ENCODE data around the gene ATXN3L. TPM values are rescaled to one million over a fixed set of nuclear protein-coding genes. Genes with fewer than 3 reads are reported as not detected.

Gene ATXN3L
- total RNA-seq, 5 donors from 2014 or later (not counting 1 experiment from before 2014, with no cell fraction given) = not detected

- Mint-ChIP-seq H3K4me3 (no peak overlapping the region), H3K27ac (no peak overlapping the region), H3K4me1 (no peaks in the 10 kb centered on the region), H3K9me3 (no peaks in the 10 kb centered on the region), H3K36me3 (no peaks in the 10 kb centered on the region), H3K27me3 (peaks cover 0 to 21% of the 10 kb centered on the region in 2 donors)
- CTCF ChIA-PET = interaction anchor here (0.6 to 0.7 kb wide), 2 partner anchors 147 to 189 kb away, joined by 3 read pairs; no protein-coding TSS in a partner anchor
- Histone ChIP-seq H3K9me3 (no peaks in the 10 kb centered on the region), H3K27me3 (replicated peaks in 1 of 2; ENCODE audit: control insufficient read depth in 2 of 2, extremely low read depth in 1 of 2, insufficient read depth in 2 of 2, low read length in 1 of 2) (no peaks in the 10 kb centered on the region), H3K4me1 (ENCODE audit: control insufficient read depth in 1 of 2, extremely low read depth in 1 of 2, insufficient read depth in 2 of 2, low read length in 2 of 2) (no peaks in the 10 kb centered on the region), H3K27ac (ENCODE audit: low read length) (no peak overlapping the region), H3K4me3 (ENCODE audit: control insufficient read depth in 1 of 2, extremely low read depth in 1 of 2, low read length in 1 of 2) (no peak overlapping the region), H3K36me3 (ENCODE audit: control insufficient read depth in 2 of 2, extremely low read depth in 1 of 2, insufficient read depth in 1 of 2, low read length in 1 of 2) (no peaks in the 10 kb centered on the region)
- no peak for ATAC-seq (replicated peaks in 1 of 4)
- no peak for DNase-seq
- 80% methylated on average over 3 of the region's 10 CpGs for WGBS (ENCODE audit: insufficient coverage)
- POLR2A ChIA-PET = no interaction called here
Observed at GRCh38 chrX:13340182-13340791, 20.4 kb upstream of the ATXN3L start.

GRCh38 chrX:13339607-13340006 lies 19.8 kb upstream of the ATXN3L start:
- Mint-ChIP-seq H3K36me3 (no peaks in the 10 kb centered on the region), H3K27ac (no peak overlapping the region), H3K9me3 (no peaks in the 10 kb centered on the region), H3K4me3 (no peak overlapping the region), H3K27me3 (peaks cover 0 to 21% of the 10 kb centered on the region in 2 donors), H3K4me1 (no peaks in the 10 kb centered on the region)
- ChIA-PET CTCF (no interaction called here), POLR2A (no interaction called here)
- no peaks in the 10 kb centered on the region for H3K36me3 ChIP-seq (ENCODE audit: control insufficient read depth in 2 of 2, extremely low read depth in 1 of 2, insufficient read depth in 1 of 2, low read length in 1 of 2)
- no CpG with 5 or more reads among the region's 3 CpGs for WGBS (ENCODE audit: insufficient coverage)
- no peaks in the 10 kb centered on the region for H3K27me3 ChIP-seq (replicated peaks in 1 of 2; ENCODE audit: control insufficient read depth in 2 of 2, extremely low read depth in 1 of 2, insufficient read depth in 2 of 2, low read length in 1 of 2)
- DNase-seq (no peak), ATAC-seq (replicated peaks in 1 of 4) (no peak)
- H3K4me3 ChIP-seq (ENCODE audit: control insufficient read depth in 1 of 2, extremely low read depth in 1 of 2, low read length in 1 of 2) = no peak overlapping the region
- no peak overlapping the region for H3K27ac ChIP-seq (ENCODE audit: low read length)
- no peaks in the 10 kb centered on the region for H3K9me3 ChIP-seq
- H3K4me1 ChIP-seq (ENCODE audit: control insufficient read depth in 1 of 2, extremely low read depth in 1 of 2, insufficient read depth in 2 of 2, low read length in 2 of 2) = no peaks in the 10 kb centered on the region

GRCh38 chrX:13338996-13339515 lies 19.2 kb upstream of the ATXN3L start:
- H3K27me3 ChIP-seq (replicated peaks in 1 of 2; ENCODE audit: control insufficient read depth in 2 of 2, extremely low read depth in 1 of 2, insufficient read depth in 2 of 2, low read length in 1 of 2) = no peaks in the 10 kb centered on the region
- H3K27ac Mint-ChIP-seq = no peak overlapping the region
- no peaks in the 10 kb centered on the region for H3K36me3 ChIP-seq (ENCODE audit: control insufficient read depth in 2 of 2, extremely low read depth in 1 of 2, insufficient read depth in 1 of 2, low read length in 1 of 2)
- POLR2A ChIA-PET = no interaction called here
- CTCF ChIA-PET = no interaction called here
- no peaks in the 10 kb centered on the region for H3K4me1 ChIP-seq (ENCODE audit: control insufficient read depth in 1 of 2, extremely low read depth in 1 of 2, insufficient read depth in 2 of 2, low read length in 2 of 2)
- no peak overlapping the region for H3K27ac ChIP-seq (ENCODE audit: low read length)
- peaks cover 0 to 25% of the 10 kb centered on the region in 2 donors for H3K27me3 Mint-ChIP-seq
- no peak overlapping the region for H3K4me3 Mint-ChIP-seq
- no peaks in the 10 kb centered on the region for H3K9me3 Mint-ChIP-seq
- peaks cover 0 to 2% (median 0%) of the 10 kb centered on the region in 3 donors for H3K4me1 Mint-ChIP-seq
- DNase-seq (no peak), ATAC-seq (replicated peaks in 1 of 4) (no peak)
- H3K36me3 Mint-ChIP-seq = no peaks in the 10 kb centered on the region
- no CpG with 5 or more reads among the region's 3 CpGs for WGBS (ENCODE audit: insufficient coverage)
- H3K4me3 ChIP-seq (ENCODE audit: control insufficient read depth in 1 of 2, extremely low read depth in 1 of 2, low read length in 1 of 2) = no peak overlapping the region
- no peaks in the 10 kb centered on the region for H3K9me3 ChIP-seq

- no peak overlapping the region for H3K4me3 ChIP-seq (ENCODE audit: control insufficient read depth in 1 of 2, extremely low read depth in 1 of 2, low read length in 1 of 2)
- peaks cover 0 to 2% (median 0%) of the 10 kb centered on the region in 3 donors for H3K4me1 Mint-ChIP-seq
- no peaks in the 10 kb centered on the region for H3K27me3 ChIP-seq (replicated peaks in 1 of 2; ENCODE audit: control insufficient read depth in 2 of 2, extremely low read depth in 1 of 2, insufficient read depth in 2 of 2, low read length in 1 of 2)
- ChIA-PET CTCF (no interaction called here), POLR2A (no interaction called here)
- no peak overlapping the region for H3K4me3 Mint-ChIP-seq
- no peak overlapping the region for H3K27ac ChIP-seq (ENCODE audit: low read length)
- H3K27ac Mint-ChIP-seq = no peak overlapping the region
- H3K4me1 ChIP-seq (ENCODE audit: control insufficient read depth in 1 of 2, extremely low read depth in 1 of 2, insufficient read depth in 2 of 2, low read length in 2 of 2) = no peaks in the 10 kb centered on the region
- no peaks in the 10 kb centered on the region for H3K36me3 Mint-ChIP-seq
- no CpG with 5 or more reads among the region's 6 CpGs for WGBS (ENCODE audit: insufficient coverage)
- ATAC-seq (replicated peaks in 1 of 4) (no peak), DNase-seq (peak in 1 of 35 experiments; percentile 1)
- peaks cover 0 to 26% of the 10 kb centered on the region in 2 donors for H3K27me3 Mint-ChIP-seq
- no peaks in the 10 kb centered on the region for H3K9me3 ChIP-seq
- no peaks in the 10 kb centered on the region for H3K9me3 Mint-ChIP-seq
- H3K36me3 ChIP-seq (ENCODE audit: control insufficient read depth in 2 of 2, extremely low read depth in 1 of 2, insufficient read depth in 1 of 2, low read length in 1 of 2) = no peaks in the 10 kb centered on the region
Observed at GRCh38 chrX:13334491-13334890, 14.6 kb upstream of the ATXN3L start.

- Histone ChIP-seq H3K4me1 (ENCODE audit: control insufficient read depth in 1 of 2, extremely low read depth in 1 of 2, insufficient read depth in 2 of 2, low read length in 2 of 2) (no peaks in the 10 kb centered on the region), H3K36me3 (ENCODE audit: control insufficient read depth in 2 of 2, extremely low read depth in 1 of 2, insufficient read depth in 1 of 2, low read length in 1 of 2) (no peaks in the 10 kb centered on the region), H3K4me3 (ENCODE audit: control insufficient read depth in 1 of 2, extremely low read depth in 1 of 2, low read length in 1 of 2) (no peak overlapping the region), H3K27me3 (replicated peaks in 1 of 2; ENCODE audit: control insufficient read depth in 2 of 2, extremely low read depth in 1 of 2, insufficient read depth in 2 of 2, low read length in 1 of 2) (no peaks in the 10 kb centered on the region), H3K9me3 (no peaks in the 10 kb centered on the region), H3K27ac (ENCODE audit: low read length) (no peak overlapping the region)
- Mint-ChIP-seq H3K4me3 (no peak overlapping the region), H3K27me3 (peaks cover 0 to 22% of the 10 kb centered on the region in 2 donors), H3K9me3 (no peaks in the 10 kb centered on the region), H3K36me3 (no peaks in the 10 kb centered on the region), H3K27ac (no peak overlapping the region), H3K4me1 (peaks cover 0 to 2% (median 0%) of the 10 kb centered on the region in 3 donors)
- ATAC-seq (replicated peaks in 1 of 4) (no peak), DNase-seq (no peak)
- POLR2A ChIA-PET = no interaction called here
- CTCF ChIA-PET = no interaction called here
- 67% methylated on average over 1 of the region's 2 CpGs for WGBS (ENCODE audit: insufficient coverage)
Observed at GRCh38 chrX:13330446-13330845, 10.6 kb upstream of the ATXN3L start.

- WGBS (ENCODE audit: insufficient coverage) = 100% methylated on average over 3 of the region's 8 CpGs
- no peak overlapping the region for H3K27ac Mint-ChIP-seq
- CTCF ChIA-PET = no interaction called here
- DNase-seq (no peak), ATAC-seq (replicated peaks in 1 of 4) (no peak)
- H3K27me3 Mint-ChIP-seq = peaks cover 0 to 12% of the 10 kb centered on the region in 2 donors
- POLR2A ChIA-PET = no interaction called here
- H3K27me3 ChIP-seq (replicated peaks in 1 of 2; ENCODE audit: control insufficient read depth in 2 of 2, extremely low read depth in 1 of 2, insufficient read depth in 2 of 2, low read length in 1 of 2) = no peaks in the 10 kb centered on the region
- no peak overlapping the region for H3K4me3 ChIP-seq (ENCODE audit: control insufficient read depth in 1 of 2, extremely low read depth in 1 of 2, low read length in 1 of 2)
- H3K4me1 Mint-ChIP-seq = no peaks in the 10 kb centered on the region
- H3K4me1 ChIP-seq (ENCODE audit: control insufficient read depth in 1 of 2, extremely low read depth in 1 of 2, insufficient read depth in 2 of 2, low read length in 2 of 2) = no peaks in the 10 kb centered on the region
- no peaks in the 10 kb centered on the region for H3K9me3 Mint-ChIP-seq
- H3K36me3 Mint-ChIP-seq = no peaks in the 10 kb centered on the region
- H3K9me3 ChIP-seq = no peaks in the 10 kb centered on the region
- H3K4me3 Mint-ChIP-seq = no peak overlapping the region
- H3K36me3 ChIP-seq (ENCODE audit: control insufficient read depth in 2 of 2, extremely low read depth in 1 of 2, insufficient read depth in 1 of 2, low read length in 1 of 2) = no peaks in the 10 kb centered on the region
- no peak overlapping the region for H3K27ac ChIP-seq (ENCODE audit: low read length)
Observed at GRCh38 chrX:13327666-13328065, 7.8 kb upstream of the ATXN3L start.

All from T-cell (primary cell).